KBM-7 (cell line): Measurements from ENCODE around the gene APOL4.
"Not testable (repeated sequence)": the region's sequence is repeated elsewhere in the genome, so short reads cannot be mapped to it uniquely, and the experiment has no call there.

Source experiments
- DNase-seq: peaks from one replicate; pipeline ENCODE4 v3.0.0-alpha.2; 2015
- in situ Hi-C: fragments of 300-500 bp; cut with MboI; formaldehyde crosslinking; loops from 2 replicates; pipeline ENCODE4 v1.14.3; 2020; ENCODE audit warnings: low sequenced_read_pairs, low pct_unique_long_range_greater_than_20kb, mixed read lengths

Gene APOL4, protein sequence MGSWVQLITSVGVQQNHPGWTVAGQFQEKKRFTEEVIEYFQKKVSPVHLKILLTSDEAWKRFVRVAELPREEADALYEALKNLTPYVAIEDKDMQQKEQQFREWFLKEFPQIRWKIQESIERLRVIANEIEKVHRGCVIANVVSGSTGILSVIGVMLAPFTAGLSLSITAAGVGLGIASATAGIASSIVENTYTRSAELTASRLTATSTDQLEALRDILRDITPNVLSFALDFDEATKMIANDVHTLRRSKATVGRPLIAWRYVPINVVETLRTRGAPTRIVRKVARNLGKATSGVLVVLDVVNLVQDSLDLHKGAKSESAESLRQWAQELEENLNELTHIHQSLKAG

DNA sequence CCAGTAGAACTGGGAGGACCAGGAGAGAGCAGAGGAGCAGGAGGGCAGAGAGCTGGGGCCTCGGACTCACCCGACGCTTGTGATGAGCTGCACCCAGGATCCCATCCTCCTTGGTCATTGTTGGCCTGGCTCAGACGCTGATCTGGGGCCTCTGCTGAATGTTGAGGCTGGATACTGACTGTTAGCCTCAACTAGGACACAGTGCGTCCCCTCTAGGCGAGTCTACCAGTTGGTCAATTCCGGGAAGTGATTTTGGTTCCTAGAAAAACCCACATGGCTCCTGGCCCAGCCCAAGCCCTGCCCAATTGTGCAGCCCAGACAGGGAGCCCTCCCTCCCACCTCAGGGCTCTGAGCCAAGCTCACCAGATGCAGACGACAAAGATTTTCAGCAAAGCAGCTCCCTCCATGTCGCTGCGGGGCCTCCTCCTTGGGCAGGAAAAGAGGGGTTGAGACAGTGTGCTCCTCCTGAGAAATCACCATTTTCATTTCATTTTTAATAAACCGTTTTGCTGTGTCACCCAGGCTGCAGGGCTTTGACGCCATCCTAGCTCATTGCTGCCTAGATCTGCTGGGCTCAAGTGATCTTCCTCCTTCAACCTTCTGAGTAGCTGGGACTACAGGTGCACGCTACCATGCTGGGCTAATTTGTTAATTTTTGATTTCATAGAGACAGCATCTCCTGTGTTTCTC, at the start of gene APOL4:
Gene APOL4, minus strand, starts transcription at position 180 of the 690 bp plus-strand sequence. Its CDS starts 75 bp downstream, at position 105.
- DNase-seq, result peak; percentile 85

DNA sequence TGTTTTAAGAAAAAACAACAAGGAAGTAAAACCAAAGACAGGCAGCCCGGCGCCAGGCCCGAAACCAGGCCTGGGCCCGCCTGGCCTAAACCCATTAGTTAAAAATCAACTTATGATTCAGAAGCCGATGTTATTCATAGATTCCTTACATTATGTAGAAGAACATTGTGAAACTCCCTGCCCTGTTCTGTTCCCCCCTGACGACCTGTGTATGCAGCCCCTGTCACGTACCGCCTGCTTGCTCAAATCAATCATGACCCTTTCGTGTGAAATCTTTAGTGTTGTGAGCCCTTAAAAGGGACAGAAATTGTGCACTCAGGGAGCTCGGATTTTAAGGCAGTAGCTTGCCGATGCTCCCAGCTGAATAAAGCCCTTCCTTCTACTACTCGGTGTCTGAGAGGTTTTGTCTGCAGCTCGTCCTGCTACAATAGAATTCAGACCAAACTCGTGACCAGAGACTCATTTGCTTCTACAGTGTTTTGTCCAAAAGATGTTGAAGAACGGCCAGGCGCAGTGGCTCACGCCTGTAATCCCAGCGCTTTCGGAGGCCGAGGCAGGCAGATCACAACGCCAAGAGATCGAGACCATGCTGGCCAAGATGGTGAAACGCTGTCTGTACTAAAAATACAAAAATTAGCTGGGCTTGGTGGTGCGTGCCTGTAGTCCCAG, 48.8 kb upstream of the APOL4 start:
- DNase-seq, in situ Hi-C loops: not testable (repeated sequence)

More for the DNA sequence above, at the start of gene APOL4:
- in situ Hi-C loops, result no loop called here

DNA sequence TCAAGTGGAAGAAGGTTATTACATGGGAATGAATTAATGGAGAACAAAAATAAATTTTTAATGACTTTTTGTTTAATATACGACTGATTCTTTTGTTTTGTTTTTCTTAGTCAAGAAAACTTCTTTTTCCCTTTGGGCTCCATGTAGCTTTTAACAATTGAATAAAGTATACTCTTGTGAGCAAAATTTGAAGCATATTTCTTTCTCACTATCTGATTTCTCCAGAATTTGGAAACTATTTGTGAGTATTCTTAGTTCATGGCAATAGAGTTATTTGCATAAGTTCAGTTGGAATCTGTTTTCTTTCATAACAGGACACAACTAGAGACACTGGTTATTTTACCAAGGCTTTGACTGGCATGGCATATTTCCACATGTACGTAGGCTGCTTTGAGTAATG, 47.6 kb upstream of the APOL4 start:
- in situ Hi-C loops, result no loop called here
- DNase-seq, result no peak

DNA sequence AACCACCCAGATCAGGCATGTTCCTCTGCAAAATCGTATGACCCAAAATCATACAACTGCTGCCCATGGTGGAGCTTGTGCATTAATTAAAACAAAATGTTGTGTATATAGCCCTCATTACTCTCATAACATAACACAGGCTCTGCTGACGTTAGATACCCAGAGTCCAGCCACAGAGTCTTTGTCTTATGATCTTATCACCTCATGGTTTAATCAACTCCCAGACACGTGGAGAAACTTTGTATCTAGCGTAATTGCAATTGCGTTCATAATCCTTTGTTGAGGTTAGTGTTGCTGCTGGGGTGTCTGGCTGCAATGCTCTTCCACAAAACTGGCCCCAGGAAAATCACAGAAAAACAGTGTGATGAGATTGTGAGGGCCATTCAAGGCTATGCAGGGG, 46.3 kb upstream of the APOL4 start:
- no peak for DNase-seq
- in situ Hi-C loops, result no loop called here

DNA sequence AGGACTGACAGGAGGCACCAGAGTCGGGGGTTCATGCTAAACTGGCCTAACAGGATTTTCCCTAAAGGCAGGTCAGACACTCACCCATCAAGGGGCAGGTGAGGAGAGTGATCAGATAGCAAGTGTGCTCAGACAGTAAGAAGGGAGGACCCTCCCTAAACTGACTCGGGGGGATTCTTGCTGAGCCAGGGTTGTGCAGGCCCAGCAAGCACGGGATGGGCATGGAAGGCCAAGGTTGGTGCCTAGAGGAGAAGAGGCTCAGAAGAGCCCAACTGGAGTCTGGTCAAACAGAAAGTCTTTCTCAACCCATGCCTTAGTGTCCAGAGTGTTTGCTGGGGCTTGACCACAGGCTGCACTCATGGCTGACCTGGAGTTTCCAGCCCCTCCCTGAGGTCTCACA, 45.1 kb upstream of the APOL4 start:
- no peak for DNase-seq
- in situ Hi-C loops, result no loop called here

DNA sequence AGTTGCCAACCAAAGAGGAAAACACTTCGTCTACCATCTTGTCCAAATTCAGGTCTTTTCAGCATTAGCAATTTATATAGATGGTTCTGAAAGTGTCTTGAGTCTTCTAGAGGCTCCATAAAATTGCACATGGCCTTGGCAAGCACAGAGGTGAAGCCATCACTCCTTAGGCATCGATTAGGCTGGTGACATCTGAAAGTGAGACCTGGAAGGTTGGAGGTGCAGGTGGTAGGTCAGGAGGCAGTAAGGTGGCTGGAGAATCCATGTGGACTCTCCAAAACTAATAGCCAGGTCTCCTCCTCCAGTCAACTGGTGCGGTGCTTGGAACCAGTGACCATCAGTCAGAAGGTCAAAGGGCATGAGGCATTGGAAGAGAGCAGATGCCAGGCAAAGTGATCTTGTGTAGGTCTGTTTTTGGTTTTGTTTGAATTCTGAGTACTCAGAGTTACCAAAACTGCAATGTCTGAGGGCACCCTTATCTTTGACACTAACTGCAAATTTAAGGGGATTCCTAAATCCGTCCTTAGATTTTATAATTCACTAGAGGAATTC, 44.3 kb upstream of the APOL4 start:
- in situ Hi-C loops, result no loop called here
- no peak for DNase-seq

DNA sequence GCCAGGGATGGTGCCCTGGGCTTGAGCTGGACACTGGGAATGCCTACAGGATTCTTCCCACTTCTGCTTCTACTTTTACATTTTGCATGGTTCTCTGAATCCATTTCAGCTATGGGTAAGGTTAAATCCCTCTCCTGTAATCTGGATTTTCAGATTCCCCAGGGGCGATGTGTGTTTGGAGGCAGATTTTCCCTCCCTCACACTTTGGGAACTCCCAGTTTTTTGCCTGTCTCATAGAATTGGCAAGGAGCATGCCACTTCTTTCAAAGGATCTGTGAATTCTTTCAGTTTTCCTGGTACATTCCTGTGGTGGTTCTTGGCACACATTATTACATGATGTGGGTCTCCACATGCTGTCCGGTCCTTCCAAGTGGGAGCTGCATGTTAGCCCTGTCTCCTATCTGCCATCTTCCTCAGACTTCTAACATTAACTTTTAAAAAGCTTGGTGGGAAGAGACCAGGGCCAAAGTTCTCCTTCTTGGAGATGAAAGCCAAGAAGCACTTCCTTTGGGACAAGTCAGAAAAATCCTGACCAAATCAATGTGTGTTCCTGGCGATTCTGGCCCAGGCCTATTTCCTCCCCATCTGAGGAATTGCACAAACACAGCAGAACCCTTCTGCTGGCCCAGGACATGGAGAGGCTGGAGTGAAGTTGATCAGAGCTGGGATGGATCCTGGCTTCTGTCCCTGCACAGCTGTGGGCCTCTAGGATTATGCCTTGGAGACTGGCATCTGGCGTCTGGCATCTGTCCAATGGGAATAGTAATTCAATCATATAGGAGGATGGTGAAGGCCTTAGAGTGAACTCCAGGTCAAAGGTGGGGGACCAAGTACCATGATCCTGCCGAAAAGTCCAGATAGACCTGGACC, 43.1 kb upstream of the APOL4 start:
- no peak for DNase-seq

DNA sequence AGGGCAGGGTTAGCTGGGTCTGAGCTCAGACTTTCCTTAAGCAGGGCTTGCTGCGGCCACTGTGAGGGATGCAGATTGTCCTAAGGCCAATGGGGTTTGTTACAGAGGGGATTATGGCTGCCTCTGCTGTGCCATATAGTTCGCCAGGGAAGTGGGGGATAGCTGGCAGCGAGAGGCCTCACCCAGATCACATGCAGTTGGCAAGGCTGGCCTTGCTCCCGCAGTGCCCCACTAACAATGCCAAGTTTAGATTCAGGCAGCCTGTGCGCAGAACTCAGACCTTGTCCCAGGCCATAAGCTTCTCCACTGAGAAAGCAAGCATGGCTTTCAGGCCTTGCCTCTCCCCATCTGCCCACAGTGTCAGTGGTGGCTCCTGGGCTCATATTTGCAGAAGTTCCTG, 42.4 kb upstream of the APOL4 start:
- in situ Hi-C loops, result no loop called here
- no peak for DNase-seq

More for the DNA sequence above, 43.1 kb upstream of the APOL4 start:
- in situ Hi-C loops, result no loop called here

DNA sequence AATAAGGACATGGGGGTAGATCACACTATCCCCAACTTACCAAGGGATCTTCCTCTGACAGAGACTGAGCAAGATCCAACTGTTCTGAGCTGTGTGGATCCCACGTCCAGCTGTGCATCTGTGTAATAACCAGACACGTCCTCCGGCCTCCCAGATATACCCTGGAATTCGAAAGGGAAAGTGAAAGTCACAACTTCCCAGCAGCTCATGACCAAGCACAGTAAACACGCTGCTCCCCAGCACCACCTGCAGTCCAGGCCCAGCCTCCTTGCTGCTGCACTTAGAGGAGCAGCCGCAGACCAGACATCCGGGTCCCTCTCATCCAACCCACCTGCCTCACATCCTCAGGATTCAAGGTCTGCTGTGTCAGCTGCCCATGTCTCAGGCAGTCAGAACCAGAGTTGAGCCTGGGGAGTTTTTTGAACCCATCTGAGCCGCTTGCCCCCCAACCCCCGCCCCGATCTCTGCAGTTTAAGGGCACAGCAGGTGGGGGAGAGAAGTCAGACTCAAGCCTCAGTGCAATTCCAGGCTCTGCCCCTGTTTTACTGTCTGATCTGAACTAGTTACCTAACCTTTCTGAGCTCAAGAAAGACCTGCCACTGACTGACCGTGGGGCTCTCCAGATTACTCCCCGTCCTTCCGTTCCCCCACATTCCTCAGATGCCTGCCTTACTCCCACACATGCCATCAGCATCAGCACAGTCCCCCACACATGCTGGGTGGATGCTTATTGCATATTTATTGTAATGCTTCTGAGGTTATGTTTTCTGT, 38.0 kb upstream of the APOL4 start, which contains the start of gene APOL2:
Gene APOL2, minus strand, starts transcription at position 127 of the 771 bp plus-strand sequence. CDS start 6,365 bp downstream, outside the sequence.
- DNase-seq, result peak; percentile 89
- in situ Hi-C loops, result no loop called here

DNA sequence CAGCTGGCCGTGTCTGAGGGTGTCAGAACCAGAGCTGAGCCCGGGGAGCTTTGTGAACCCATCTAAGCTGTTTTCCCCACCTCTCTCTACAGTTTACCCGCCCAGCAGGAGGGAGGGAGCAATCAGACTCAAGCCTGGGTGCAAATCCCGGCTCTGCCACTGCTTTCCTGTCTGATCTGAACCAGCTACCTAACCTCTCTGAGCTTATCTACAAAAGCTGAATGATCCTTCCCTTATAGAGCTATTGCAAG, 37.5 kb upstream of the APOL4 start:
- no peak for DNase-seq
- in situ Hi-C loops, result no loop called here

DNA sequence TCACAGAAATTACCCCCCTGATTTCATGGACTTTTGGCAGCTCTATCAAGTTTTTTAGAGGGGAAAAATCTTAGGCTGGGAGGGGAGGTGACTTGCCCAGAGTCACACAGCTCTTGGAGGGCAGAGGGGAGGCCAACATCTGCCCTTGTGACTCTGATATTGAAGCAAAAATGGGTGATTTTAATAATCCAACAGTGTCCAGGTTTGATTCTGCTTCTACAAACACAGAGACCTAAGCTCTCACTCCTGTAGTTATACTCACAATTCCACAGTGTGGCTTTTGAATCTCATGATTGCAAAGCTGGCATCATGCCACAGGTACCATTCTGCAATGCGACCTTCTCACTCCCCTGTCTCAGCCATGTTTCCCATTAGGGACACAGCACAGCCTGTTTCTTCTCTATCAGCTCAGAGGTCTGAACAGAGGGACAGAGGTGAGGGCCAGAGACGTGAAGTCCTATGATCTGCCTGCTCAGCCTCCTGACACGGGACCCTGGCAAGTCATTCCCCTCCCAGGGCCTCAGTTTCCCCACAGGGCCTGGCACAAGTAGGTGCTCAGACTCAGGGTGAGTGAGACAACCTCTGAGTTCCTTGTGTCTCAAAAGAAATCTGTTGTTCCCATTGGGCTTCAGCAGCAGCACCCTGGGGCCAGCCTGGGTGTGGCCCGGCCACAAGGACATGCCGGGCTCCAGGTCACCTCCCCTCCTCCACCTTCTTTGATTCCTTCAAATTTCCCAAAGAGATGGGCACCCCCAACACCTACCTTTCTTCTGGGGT, 37.0 kb upstream of the APOL4 start:
- no peak for DNase-seq

DNA sequence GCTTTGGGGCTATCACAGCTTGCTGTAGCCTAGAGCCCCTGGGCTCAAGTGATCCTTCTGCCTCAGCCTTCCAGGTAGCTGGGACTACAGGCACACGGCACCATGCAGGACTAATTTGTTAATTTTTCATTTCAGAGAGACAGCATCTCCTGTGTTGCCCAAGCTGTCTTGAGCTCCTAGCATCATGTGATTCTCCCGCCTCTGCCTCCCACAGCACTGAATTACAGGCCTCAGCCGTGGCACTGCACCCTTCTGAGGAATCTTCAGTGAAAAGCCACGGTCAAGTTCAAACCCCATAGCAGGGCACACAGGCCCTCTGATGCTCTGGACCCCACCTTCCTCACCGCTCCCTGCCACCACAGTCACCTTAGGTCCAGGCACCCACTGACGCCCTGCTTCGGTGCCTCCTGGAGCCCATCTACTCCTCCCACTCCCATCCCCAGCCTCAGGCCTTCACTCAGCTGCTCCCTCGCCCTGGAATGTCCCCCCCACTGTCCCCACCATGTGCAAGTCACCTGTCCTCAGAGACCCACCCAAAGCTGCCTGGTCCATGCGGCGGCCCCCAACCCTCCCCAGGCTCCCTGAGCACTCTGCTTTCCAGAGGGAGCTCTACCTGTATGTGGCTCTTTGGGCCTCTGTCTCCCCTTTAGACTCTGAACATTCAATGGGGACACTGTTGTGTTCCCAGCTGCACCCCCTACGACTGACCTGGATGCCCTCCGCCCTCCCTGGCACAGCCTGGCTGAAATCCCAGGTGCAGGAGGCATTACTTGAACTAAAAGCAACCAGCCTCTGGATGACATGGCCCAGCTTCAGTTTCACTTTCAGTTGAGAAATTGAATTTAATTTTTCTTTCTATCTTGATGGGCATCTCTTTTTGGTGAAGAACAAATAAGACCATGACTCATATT, 36.1 kb upstream of the APOL4 start:
- in situ Hi-C loops, result no loop called here
- DNase-seq, result no peak

More for the DNA sequence above, 37.0 kb upstream of the APOL4 start:
- in situ Hi-C loops, result no loop called here

DNA sequence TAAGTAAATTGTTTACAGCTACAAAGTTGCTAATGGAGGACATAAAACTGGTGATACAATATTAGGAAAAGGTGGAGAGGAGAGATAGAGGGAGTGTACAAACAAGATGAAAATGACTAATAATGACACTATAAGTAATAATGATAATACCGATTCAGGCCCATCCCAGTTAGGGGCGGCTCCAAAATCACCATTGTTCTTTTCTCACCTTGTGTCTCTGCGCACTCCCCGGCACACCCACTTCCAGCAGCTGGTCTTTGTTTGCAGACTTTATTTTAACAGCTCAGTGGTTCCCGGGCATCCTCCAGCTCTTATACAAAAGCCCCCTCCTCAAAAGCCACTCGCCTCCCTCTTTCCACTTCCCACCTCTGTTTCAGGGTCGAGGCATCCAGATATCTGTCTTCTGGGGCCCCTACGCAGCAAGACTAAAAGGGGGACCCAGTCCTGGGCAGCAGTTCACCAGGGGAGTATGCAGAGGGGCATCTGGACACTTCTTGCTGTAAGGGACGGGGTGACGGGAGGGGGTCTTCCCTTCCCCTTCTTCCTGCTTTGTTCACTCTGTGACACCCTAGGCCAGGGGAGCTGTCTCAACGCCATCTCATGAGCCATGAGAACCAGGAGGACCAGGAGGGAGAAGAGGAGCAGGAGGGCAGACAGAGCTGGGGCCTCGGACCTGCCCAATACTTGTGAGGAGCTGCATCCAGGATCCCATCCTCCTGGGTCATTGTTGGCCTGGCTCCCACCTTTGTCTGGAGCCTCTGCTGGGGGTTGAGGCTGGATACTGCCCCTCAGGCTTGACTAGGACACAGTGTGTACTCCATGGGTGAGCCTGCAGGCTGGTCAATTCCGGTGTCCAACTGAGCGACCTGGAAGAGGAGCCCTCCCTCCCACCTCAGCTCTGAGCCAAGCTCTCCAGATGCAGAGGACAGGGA, 35.0 kb upstream of the APOL4 start:
- no peak for DNase-seq
- in situ Hi-C loops, result no loop called here

DNA sequence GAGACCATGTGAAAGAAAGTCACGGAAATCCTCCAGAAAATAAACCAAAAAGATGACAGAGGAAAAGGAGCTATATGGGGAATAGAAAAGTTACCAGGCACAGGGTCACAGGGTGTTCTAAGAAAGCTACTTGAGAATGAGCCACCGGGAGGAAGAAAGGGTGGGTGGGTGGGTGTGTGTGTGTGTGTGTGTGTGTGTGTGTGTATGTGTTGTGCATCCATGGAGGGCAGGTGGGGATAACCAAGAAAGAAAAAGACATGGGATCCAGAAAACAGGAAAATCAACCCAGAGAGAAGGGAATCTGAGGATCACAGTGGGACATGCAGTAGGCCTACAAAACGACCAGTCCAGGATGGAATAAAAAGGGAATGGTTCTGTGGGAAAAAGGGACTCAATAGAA, 34.0 kb upstream of the APOL4 start:
- in situ Hi-C loops, result no loop called here
- DNase-seq, result no peak

DNA sequence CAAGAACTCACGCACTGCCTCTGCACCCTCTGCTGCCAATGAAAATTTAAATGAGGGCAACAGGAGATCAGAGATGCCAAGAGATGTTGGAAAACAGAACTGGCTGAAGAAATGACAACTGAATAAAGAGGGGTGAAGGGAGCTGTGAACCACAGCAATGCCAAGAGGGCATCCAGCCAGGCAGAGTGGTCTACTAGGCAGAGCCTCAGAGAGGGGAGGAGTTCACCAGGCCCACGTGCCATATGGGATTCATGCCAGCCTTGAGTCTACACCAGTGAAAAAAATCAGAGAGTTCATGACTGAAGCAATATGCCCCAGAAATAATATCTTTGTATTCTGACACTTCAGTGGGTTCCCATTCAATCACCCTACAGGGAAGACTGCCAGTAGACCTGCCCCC, 33.3 kb upstream of the APOL4 start:
- DNase-seq, result no peak
- in situ Hi-C loops, result no loop called here

DNA sequence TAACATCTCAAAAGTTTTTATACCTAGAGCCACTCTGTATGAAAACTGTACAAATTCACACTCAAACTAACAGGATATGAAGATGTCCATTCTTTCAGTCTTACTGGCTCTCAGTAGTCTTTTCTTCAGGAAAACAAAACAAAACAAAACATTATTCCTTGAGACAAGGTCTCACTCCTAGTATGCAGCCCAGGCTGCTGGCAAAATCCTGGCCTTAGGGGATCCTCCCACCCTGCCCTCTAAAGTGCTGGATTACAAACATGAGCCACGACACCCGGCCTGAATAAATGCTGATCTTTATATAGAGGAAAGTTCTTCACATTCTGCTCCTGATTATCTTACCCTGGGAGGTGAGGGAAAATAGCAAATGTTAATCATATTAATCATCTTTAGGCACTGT, 32.6 kb upstream of the APOL4 start:
- no peak for DNase-seq
- in situ Hi-C loops, result no loop called here
